ENCODE measurements around the gene ARMCX4. TPM values are rescaled to one million over a fixed set of nuclear protein-coding genes. Genes with fewer than 3 reads are reported as not detected.

The ARMCX4 gene
- total RNA-seq, 2 experiments from 2014 or later = not detected

GRCh38 chrX:101507372-101507771, 22.1 kb downstream of the ARMCX4 start:
- H3K4me1 ChIP-seq (ENCODE audit: insufficient read depth, low read length, poor library complexity, severe bottlenecking) = no peaks in the 10 kb centered on the region
- intact Hi-C loops (cut with micrococcal nuclease; ENCODE audit: unreplicated experiment) = no loop called here

GRCh38 chrX:101507986-101508385, 22.7 kb downstream of the ARMCX4 start:
- POLR2A ChIA-PET = no interaction called here
- TF ChIP-seq EZH2phosphoT487 (IDR thresholded peaks at IDR 0.05; ENCODE audit: borderline replicate concordance, low read depth, low read length) (no peak), CTCF (conservative IDR thresholded peaks at IDR 0.05; ENCODE audit: low read length) (no peak)
- H2AFZ ChIP-seq (ENCODE audit: low read length) = no peak overlapping the region
- intact Hi-C loops (cut with micrococcal nuclease; ENCODE audit: unreplicated experiment) = no loop called here
- no peak overlapping the region for H3K27ac ChIP-seq (ENCODE audit: low read depth, low read length, poor library complexity, severe bottlenecking)
- no peaks in the 10 kb centered on the region for H3K36me3 ChIP-seq (ENCODE audit: insufficient read depth, low read length)
- no peaks in the 10 kb centered on the region for H4K20me1 ChIP-seq (ENCODE audit: insufficient read depth, low read length)
- no peak overlapping the region for H3K4me2 ChIP-seq (ENCODE audit: low read length)
- H3K79me2 ChIP-seq (ENCODE audit: insufficient read depth, low read depth, low read length) = no peaks in the 10 kb centered on the region
- CTCF ChIA-PET (ENCODE audit: unreplicated experiment) = no interaction called here
- H3K4me3 ChIP-seq (ENCODE audit: low read depth, low read length, poor library complexity, severe bottlenecking) = no peak overlapping the region
- no peaks in the 10 kb centered on the region for H3K9me2 ChIP-seq (ENCODE audit: insufficient read depth, low read length)
- H3K4me1 ChIP-seq (ENCODE audit: insufficient read depth, low read length, poor library complexity, severe bottlenecking) = no peaks in the 10 kb centered on the region
- H3K9me3 ChIP-seq (ENCODE audit: low read length) = no peaks in the 10 kb centered on the region
- DNase-seq (ENCODE audit: low spot score) = no peak
- BruUV-seq (replicated peaks) = no TSS peak

More at GRCh38 chrX:101507372-101507771, 22.1 kb downstream of the ARMCX4 start:
- Histone ChIP-seq H3K79me2 (ENCODE audit: insufficient read depth, low read depth, low read length) (no peaks in the 10 kb centered on the region), H3K4me2 (ENCODE audit: low read length) (no peak overlapping the region), H3K9me2 (ENCODE audit: insufficient read depth, low read length) (no peaks in the 10 kb centered on the region), H3K4me3 (ENCODE audit: low read depth, low read length, poor library complexity, severe bottlenecking) (no peak overlapping the region), H4K20me1 (ENCODE audit: insufficient read depth, low read length) (no peaks in the 10 kb centered on the region), H3K36me3 (ENCODE audit: insufficient read depth, low read length) (no peaks in the 10 kb centered on the region), H2AFZ (ENCODE audit: low read length) (no peak overlapping the region), H3K27ac (ENCODE audit: low read depth, low read length, poor library complexity, severe bottlenecking) (no peak overlapping the region), H3K9me3 (ENCODE audit: low read length) (no peaks in the 10 kb centered on the region)
- no peak for DNase-seq (ENCODE audit: low spot score)
- BruUV-seq (replicated peaks) = no TSS peak
- POLR2A ChIA-PET = no interaction called here
- CTCF ChIA-PET (ENCODE audit: unreplicated experiment) = no interaction called here
- TF ChIP-seq EZH2phosphoT487 (IDR thresholded peaks at IDR 0.05; ENCODE audit: borderline replicate concordance, low read depth, low read length) = no peak
- TF ChIP-seq CTCF (conservative IDR thresholded peaks at IDR 0.05; ENCODE audit: low read length) = no peak

- no peaks in the 10 kb centered on the region for H3K79me2 ChIP-seq (ENCODE audit: insufficient read depth, low read depth, low read length)
- H3K36me3 ChIP-seq (ENCODE audit: insufficient read depth, low read length) = no peaks in the 10 kb centered on the region
- CTCF ChIA-PET (ENCODE audit: unreplicated experiment) = no interaction called here
- H3K4me3 ChIP-seq (ENCODE audit: low read depth, low read length, poor library complexity, severe bottlenecking) = no peak overlapping the region
- TF ChIP-seq EZH2phosphoT487 (IDR thresholded peaks at IDR 0.05; ENCODE audit: borderline replicate concordance, low read depth, low read length) (no peak), CTCF (conservative IDR thresholded peaks at IDR 0.05; ENCODE audit: low read length) (no peak)
- H3K9me3 ChIP-seq (ENCODE audit: low read length) = no peaks in the 10 kb centered on the region
- no peaks in the 10 kb centered on the region for H4K20me1 ChIP-seq (ENCODE audit: insufficient read depth, low read length)
- BruUV-seq (replicated peaks) = no TSS peak
- H3K4me2 ChIP-seq (ENCODE audit: low read length) = no peak overlapping the region
- no peaks in the 10 kb centered on the region for H3K9me2 ChIP-seq (ENCODE audit: insufficient read depth, low read length)
- POLR2A ChIA-PET = no interaction called here
- no peak for DNase-seq (ENCODE audit: low spot score)
- H3K4me1 ChIP-seq (ENCODE audit: insufficient read depth, low read length, poor library complexity, severe bottlenecking) = no peaks in the 10 kb centered on the region
- no peak overlapping the region for H2AFZ ChIP-seq (ENCODE audit: low read length)
- no peak overlapping the region for H3K27ac ChIP-seq (ENCODE audit: low read depth, low read length, poor library complexity, severe bottlenecking)
- intact Hi-C loops (cut with micrococcal nuclease; ENCODE audit: unreplicated experiment) = no loop called here
These were observed 45.7 kb downstream of the ARMCX4 start for GRCh38 chrX:101530944-101531343.

Other genes with a start within 250 kb of the ARMCX4 start
- gene TAF7L, start 194.1 kb upstream of the ARMCX4 start, total RNA-seq (2014; rRNA removed; shearing (Covaris generic)) = not detected in 2 replicates
- gene TAF7L, start 194.1 kb upstream of the ARMCX4 start, total RNA-seq (2022) = not detected in 2 replicates
- 11.0 and 14.9 TPM in 2 replicates for gene TIMM8A, start 136.7 kb upstream of the ARMCX4 start, total RNA-seq (2014; rRNA removed; shearing (Covaris generic))
- gene TIMM8A, start 136.7 kb upstream of the ARMCX4 start, total RNA-seq (2022) = 29.3 and 33.5 TPM in 2 replicates
- 126 and 133 TPM in 2 replicates for gene BTK, start 99.3 kb upstream of the ARMCX4 start, total RNA-seq (2014; rRNA removed; shearing (Covaris generic))
- 140 and 147 TPM in 2 replicates for gene BTK, start 99.3 kb upstream of the ARMCX4 start, total RNA-seq (2022)
- 2,042 and 2,127 TPM in 2 replicates for gene RPL36A, start 94.4 kb upstream of the ARMCX4 start, total RNA-seq (2014; rRNA removed; shearing (Covaris generic))
- 431 and 447 TPM in 2 replicates for gene RPL36A, start 94.4 kb upstream of the ARMCX4 start, total RNA-seq (2022)
- 47.6 and 51.1 TPM in 2 replicates for gene GLA, start 77.5 kb upstream of the ARMCX4 start, total RNA-seq (2014; rRNA removed; shearing (Covaris generic))
- 48.7 and 49.4 TPM in 2 replicates for gene GLA, start 77.5 kb upstream of the ARMCX4 start, total RNA-seq (2022)
- gene HNRNPH2, start 77.2 kb upstream of the ARMCX4 start, total RNA-seq (2014; rRNA removed; shearing (Covaris generic)) = 23.5 and 29.3 TPM in 2 replicates
- 33.1 and 38.1 TPM in 2 replicates for gene HNRNPH2, start 77.2 kb upstream of the ARMCX4 start, total RNA-seq (2022)
- gene ARMCX1, start 65.1 kb downstream of the ARMCX4 start, total RNA-seq (2014; rRNA removed; shearing (Covaris generic)) = not detected in 2 replicates
- gene ARMCX1, start 65.1 kb downstream of the ARMCX4 start, total RNA-seq (2022) = not detected in 2 replicates
- 11.9 and 20.7 TPM in 2 replicates for gene ARMCX6, start 132.5 kb downstream of the ARMCX4 start, total RNA-seq (2014; rRNA removed; shearing (Covaris generic))
- gene ARMCX6, start 132.5 kb downstream of the ARMCX4 start, total RNA-seq (2022) = 26.0 and 30.8 TPM in 2 replicates
- gene ARMCX3, start 137.7 kb downstream of the ARMCX4 start, total RNA-seq (2014; rRNA removed; shearing (Covaris generic)) = 9.6 and 14.8 TPM in 2 replicates
- 24.0 and 26.9 TPM in 2 replicates for gene ARMCX3, start 137.7 kb downstream of the ARMCX4 start, total RNA-seq (2022)
- gene ARMCX2, start 174.4 kb downstream of the ARMCX4 start, total RNA-seq (2014; rRNA removed; shearing (Covaris generic)) = not detected in 2 replicates
- gene ARMCX2, start 174.4 kb downstream of the ARMCX4 start, total RNA-seq (2022) = not detected in 2 replicates

Data from OCI-LY7 (cell line).